ENCODE results near the gene DDX51. TPM values are rescaled to one million over a fixed set of nuclear protein-coding genes. Genes with fewer than 3 reads are reported as not detected.

The DDX51 gene
- total RNA-seq, 2 donors from 2014 or later, result 16.1 to 27.4 TPM

DNA sequence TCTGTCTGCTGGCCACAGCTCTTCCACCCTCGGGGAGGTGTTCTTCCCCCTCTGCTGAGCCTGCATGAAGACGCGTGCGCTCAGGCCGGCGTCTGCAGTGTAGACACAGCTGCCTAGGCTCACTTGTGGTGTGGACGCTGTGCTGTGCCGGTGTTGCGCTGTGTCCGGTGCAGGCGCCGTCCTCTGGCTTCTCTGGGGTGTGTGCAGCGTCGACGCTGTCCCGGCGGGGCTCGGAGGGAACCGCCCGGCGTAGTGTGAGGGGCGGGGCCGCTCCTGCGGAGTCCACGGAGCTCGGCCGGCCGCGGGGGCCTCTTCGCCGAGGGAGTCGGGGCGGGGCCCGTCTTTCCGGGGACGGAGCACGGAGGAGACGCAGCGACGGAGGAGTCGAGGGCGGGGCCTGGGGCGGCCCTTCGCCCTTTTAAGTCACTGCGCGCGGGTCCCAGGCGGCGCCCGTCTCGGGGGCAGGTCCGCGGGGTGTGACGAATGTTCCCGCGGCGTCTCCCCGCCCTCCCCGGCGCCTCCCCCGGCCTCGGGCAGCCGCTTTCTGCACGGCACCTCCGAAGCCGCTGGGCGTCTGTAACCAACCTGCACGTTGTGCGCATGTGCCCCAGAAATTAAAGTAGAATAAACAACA lies 45.4 kb upstream of the DDX51 start:
- Histone ChIP-seq H3K36me3 (replicated peaks in 1 of 2; ENCODE audit: insufficient read depth in 1 of 2, low read depth in 2 of 2) (no peaks in the 10 kb centered on the region), H3K4me3 (peak overlapping the region; percentile 22 to 38), H3K9me3 (peaks cover 0 to 11% (median 0%) of the 10 kb centered on the region in 3 donors), H3K27me3 (no peaks in the 10 kb centered on the region), H3K4me1 (peaks cover 17% of the 10 kb centered on the region), H3K27ac (peak overlapping the region in 2 of 4 donors; percentile 40 to 68)
- TF ChIP-seq CTCF (IDR thresholded peaks at IDR 0.05) (peak in 1 of 7 experiments; percentile 6), POLR2A (IDR thresholded peaks at IDR 0.05) (no peak)
- DNase-seq, result peak; percentile 65 to 89 (median 84)
- 0 to 1% methylated on average over 21 to 65 of the region's 69 CpGs for WGBS, 2 donors
- intact Hi-C loops (cut with DNase I), result no loop called here
- peak; percentile 78 for ATAC-seq

- WGBS, 2 donors, result 15 to 54% methylated on average over 5 to 20 of the region's 20 CpGs
- DNase-seq, result no peak
- H3K27me3 ChIP-seq, result no peaks in the 10 kb centered on the region
- H3K4me1 ChIP-seq, result peaks cover 17% of the 10 kb centered on the region
- no peak for ATAC-seq
- intact Hi-C loops (cut with DNase I), result no loop called here
- no peak for TF ChIP-seq CTCF (IDR thresholded peaks at IDR 0.05)
- peak overlapping the region in 2 of 4 donors; percentile 40 to 68 for H3K27ac ChIP-seq
- H3K36me3 ChIP-seq (replicated peaks in 1 of 2; ENCODE audit: insufficient read depth in 1 of 2, low read depth in 2 of 2), result no peaks in the 10 kb centered on the region
- H3K9me3 ChIP-seq, result peaks cover 0 to 5% (median 0%) of the 10 kb centered on the region in 3 donors
- H3K4me3 ChIP-seq, result no peak overlapping the region
These were observed 44.8 kb upstream of the DDX51 start for GRCh38 chr12:132188916-132189325.

- TF ChIP-seq CTCF (IDR thresholded peaks at IDR 0.05) (no peak), POLR2A (IDR thresholded peaks at IDR 0.05) (no peak)
- no peaks in the 10 kb centered on the region for H3K36me3 ChIP-seq (replicated peaks in 1 of 2; ENCODE audit: insufficient read depth in 1 of 2, low read depth in 2 of 2)
- peaks cover 17% of the 10 kb centered on the region for H3K4me1 ChIP-seq
- intact Hi-C loops (cut with DNase I), result no loop called here
- H3K27ac ChIP-seq, result no peak overlapping the region
- H3K27me3 ChIP-seq, result no peaks in the 10 kb centered on the region
- 25 to 79% methylated on average over 2 to 21 of the region's 21 CpGs for WGBS, 2 donors
- no peak for DNase-seq
- H3K9me3 ChIP-seq, result peaks cover 0 to under 1% (median 0%) of the 10 kb centered on the region in 3 donors
- H3K4me3 ChIP-seq, result no peak overlapping the region
- no peak for ATAC-seq
These were observed 44.4 kb upstream of the DDX51 start for GRCh38 chr12:132188451-132188901.

- DNase-seq (no peak), ATAC-seq (no peak)
- WGBS, 2 donors, result 86 to 90% methylated on average over 17 to 33 of the region's 35 CpGs
- Histone ChIP-seq H3K27me3 (no peaks in the 10 kb centered on the region), H3K4me3 (no peak overlapping the region), H3K27ac (no peak overlapping the region), H3K9me3 (no peaks in the 10 kb centered on the region), H3K4me1 (peaks cover 17% of the 10 kb centered on the region), H3K36me3 (replicated peaks in 1 of 2; ENCODE audit: insufficient read depth in 1 of 2, low read depth in 2 of 2) (no peaks in the 10 kb centered on the region)
- intact Hi-C loops (cut with DNase I), result no loop called here
- TF ChIP-seq CTCF (IDR thresholded peaks at IDR 0.05) (no peak), POLR2A (IDR thresholded peaks at IDR 0.05) (no peak)
These were observed 43.7 kb upstream of the DDX51 start for GRCh38 chr12:132187646-132188450.
